Calu3 (cell line): ENCODE measurements around the gene NEB. TPM values are rescaled to one million over a fixed set of nuclear protein-coding genes. Genes with fewer than 3 reads are reported as not detected.

Experiments used
- BruUV-seq: library from RNA; stranded (reverse); fragments of 400-500 nt; replicated peaks from 2 replicates; lab custom pipeline; 2021; lab: Mats Ljungman, UMichigan
- CTCF ChIA-PET: fragments of 300-600 bp; sonication (Branson Sonifier 250); formaldehyde crosslinking; loops from one replicate; lab custom pipeline; 2022; ENCODE audit warnings: antibody characterized with exemption; lab: Charles Lee
- DNase-seq: peaks from one replicate; pipeline ENCODE4 v3.0.0; 2022
- H3K27ac Mint-ChIP-seq: one replicate; pipeline ENCODE4 v1.8.0; 2022; ENCODE audit warnings: mixed read lengths; ENCODE audit not compliant: unreplicated experiment
- H3K27me3 Mint-ChIP-seq: one replicate; pipeline ENCODE4 v1.8.0; 2022; ENCODE audit warnings: mixed read lengths; ENCODE audit not compliant: unreplicated experiment
- H3K36me3 Mint-ChIP-seq: one replicate; pipeline ENCODE4 v1.8.0; 2022; ENCODE audit warnings: mild to moderate bottlenecking, moderate library complexity, mixed read lengths; ENCODE audit not compliant: insufficient read depth, unreplicated experiment
- H3K4me1 Mint-ChIP-seq: one replicate; pipeline ENCODE4 v1.8.0; 2022; ENCODE audit warnings: mild to moderate bottlenecking, low read depth, mixed read lengths; ENCODE audit not compliant: unreplicated experiment
- H3K4me3 Mint-ChIP-seq: one replicate; pipeline ENCODE4 v1.8.0; 2022; ENCODE audit warnings: mild to moderate bottlenecking, low read depth, moderate library complexity, mixed read lengths; ENCODE audit not compliant: unreplicated experiment
- H3K9me3 Mint-ChIP-seq: one replicate; pipeline ENCODE4 v1.8.0; 2022; ENCODE audit warnings: low read depth, mixed read lengths; ENCODE audit not compliant: unreplicated experiment
- intact Hi-C: fragments of 100-400 bp; cut with micrococcal nuclease; formaldehyde crosslinking; loops from one replicate; pipeline ENCODE4 v1.10.0; 2022; ENCODE audit not compliant: unreplicated experiment
- total RNA-seq: library from RNA; stranded (reverse); gene quantifications from 2 replicates; pipeline ENCODE4 v1.2.3, GENCODE V29; 2022
- TF ChIP-seq, protein P1 (sequence below): fragments of 200-600 bp; IDR thresholded peaks from one replicate; pipeline ENCODE4 v1.8.0; 2022; ENCODE audit warnings: antibody characterized with exemption; ENCODE audit not compliant: unreplicated experiment

Gene NEB
- total RNA-seq, 1 experiment from 2014 or later = 27.5 TPM

DNA sequence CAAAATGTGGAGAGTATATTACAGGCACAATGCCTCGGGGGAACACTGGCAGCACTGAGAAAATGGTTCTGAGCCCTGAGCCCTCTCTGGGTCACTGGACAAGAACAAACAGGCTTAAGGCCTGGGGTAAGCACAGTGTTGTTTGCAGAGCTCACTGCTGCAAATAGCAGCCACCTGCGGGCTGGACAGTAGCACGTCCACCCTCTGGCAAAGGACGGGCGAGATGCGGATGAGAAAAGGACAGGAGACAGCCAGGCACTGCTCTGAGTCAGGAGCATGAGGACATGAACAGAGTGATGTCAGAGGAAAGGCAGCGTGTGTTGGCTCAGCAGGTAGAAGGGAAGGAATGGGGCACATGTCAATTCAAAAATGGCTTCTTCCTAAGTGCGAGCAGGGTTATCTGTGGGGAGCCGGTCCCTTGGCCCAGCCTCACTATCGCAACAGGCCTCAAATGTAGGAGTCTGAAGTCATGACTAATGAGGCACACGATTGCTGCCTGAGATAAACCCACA is 25.9 kb upstream of the NEB start:
- H3K27me3 Mint-ChIP-seq = no peaks in the 10 kb centered on the region
- H3K4me3 Mint-ChIP-seq = no peak overlapping the region

DNA sequence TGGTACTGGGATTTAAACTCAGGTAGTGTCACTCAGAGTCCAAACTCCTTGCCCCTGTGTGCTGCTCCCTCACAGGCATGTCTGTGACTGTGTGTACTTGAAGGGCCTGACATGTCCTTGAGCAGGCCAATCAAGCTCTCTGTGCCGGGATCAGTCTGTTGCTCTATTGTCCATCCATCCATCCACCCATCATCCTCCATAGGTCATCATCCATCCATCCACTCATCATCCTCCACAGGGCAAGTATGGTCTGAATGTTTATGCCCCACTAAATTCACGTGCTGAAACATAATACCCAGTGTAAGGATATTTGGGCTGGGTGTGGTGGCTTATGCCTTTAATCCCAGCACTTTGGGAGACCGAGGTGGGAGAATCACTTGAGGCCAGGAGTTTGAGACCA is 24.5 kb upstream of the NEB start:
- TF ChIP-seq, protein P1, sequence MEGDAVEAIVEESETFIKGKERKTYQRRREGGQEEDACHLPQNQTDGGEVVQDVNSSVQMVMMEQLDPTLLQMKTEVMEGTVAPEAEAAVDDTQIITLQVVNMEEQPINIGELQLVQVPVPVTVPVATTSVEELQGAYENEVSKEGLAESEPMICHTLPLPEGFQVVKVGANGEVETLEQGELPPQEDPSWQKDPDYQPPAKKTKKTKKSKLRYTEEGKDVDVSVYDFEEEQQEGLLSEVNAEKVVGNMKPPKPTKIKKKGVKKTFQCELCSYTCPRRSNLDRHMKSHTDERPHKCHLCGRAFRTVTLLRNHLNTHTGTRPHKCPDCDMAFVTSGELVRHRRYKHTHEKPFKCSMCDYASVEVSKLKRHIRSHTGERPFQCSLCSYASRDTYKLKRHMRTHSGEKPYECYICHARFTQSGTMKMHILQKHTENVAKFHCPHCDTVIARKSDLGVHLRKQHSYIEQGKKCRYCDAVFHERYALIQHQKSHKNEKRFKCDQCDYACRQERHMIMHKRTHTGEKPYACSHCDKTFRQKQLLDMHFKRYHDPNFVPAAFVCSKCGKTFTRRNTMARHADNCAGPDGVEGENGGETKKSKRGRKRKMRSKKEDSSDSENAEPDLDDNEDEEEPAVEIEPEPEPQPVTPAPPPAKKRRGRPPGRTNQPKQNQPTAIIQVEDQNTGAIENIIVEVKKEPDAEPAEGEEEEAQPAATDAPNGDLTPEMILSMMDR = no peak
- no peak overlapping the region for H3K27ac Mint-ChIP-seq
- DNase-seq = no peak
- no peak overlapping the region for H3K4me3 Mint-ChIP-seq
- no peaks in the 10 kb centered on the region for H3K27me3 Mint-ChIP-seq
- H3K36me3 Mint-ChIP-seq = no peaks in the 10 kb centered on the region
- intact Hi-C loops = no loop called here
- BruUV-seq = no TSS peak
- no peaks in the 10 kb centered on the region for H3K4me1 Mint-ChIP-seq
- CTCF ChIA-PET = interaction anchor here (0.8 kb wide), 1 partner anchor 118 kb away, joined by 3 read pairs; no protein-coding TSS in a partner anchor
- no peaks in the 10 kb centered on the region for H3K9me3 Mint-ChIP-seq

More for the DNA sequence above, 25.9 kb upstream of the NEB start:
- TF ChIP-seq, protein P1 = no peak
- Mint-ChIP-seq H3K9me3 (no peaks in the 10 kb centered on the region), H3K4me1 (no peaks in the 10 kb centered on the region), H3K27ac (no peak overlapping the region), H3K36me3 (no peaks in the 10 kb centered on the region)
- no peak for DNase-seq
- BruUV-seq = no TSS peak
- intact Hi-C loops = no loop called here
- CTCF ChIA-PET = no interaction called here

DNA sequence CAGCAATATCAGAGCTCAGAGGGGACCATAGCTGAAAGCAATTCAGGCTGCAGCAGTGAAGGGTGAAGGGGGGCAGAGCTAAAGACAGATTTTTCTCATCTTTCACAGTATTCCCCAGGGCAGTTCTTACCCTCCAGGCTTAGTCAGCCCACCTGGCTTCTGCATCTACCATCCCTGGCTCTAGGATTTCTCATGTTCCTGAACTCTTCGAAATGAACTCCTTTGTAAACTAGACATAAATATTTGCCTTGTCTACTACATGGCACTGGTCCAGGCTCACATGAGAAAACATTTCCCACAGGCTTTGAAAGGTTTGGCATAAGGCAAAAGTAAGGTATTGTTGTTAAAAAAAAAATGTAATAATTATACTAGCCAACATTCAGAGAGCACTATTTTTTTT is 23.6 kb upstream of the NEB start:
- BruUV-seq = no TSS peak
- no peaks in the 10 kb centered on the region for H3K36me3 Mint-ChIP-seq
- no peak for DNase-seq
- no peaks in the 10 kb centered on the region for H3K9me3 Mint-ChIP-seq
- no peaks in the 10 kb centered on the region for H3K27me3 Mint-ChIP-seq
- TF ChIP-seq, protein P1 = no peak
- intact Hi-C loops = no loop called here
- CTCF ChIA-PET = interaction anchor here (0.8 kb wide), 1 partner anchor 118 kb away, joined by 3 read pairs; no protein-coding TSS in a partner anchor
- no peaks in the 10 kb centered on the region for H3K4me1 Mint-ChIP-seq
- no peak overlapping the region for H3K27ac Mint-ChIP-seq
- H3K4me3 Mint-ChIP-seq = no peak overlapping the region

DNA sequence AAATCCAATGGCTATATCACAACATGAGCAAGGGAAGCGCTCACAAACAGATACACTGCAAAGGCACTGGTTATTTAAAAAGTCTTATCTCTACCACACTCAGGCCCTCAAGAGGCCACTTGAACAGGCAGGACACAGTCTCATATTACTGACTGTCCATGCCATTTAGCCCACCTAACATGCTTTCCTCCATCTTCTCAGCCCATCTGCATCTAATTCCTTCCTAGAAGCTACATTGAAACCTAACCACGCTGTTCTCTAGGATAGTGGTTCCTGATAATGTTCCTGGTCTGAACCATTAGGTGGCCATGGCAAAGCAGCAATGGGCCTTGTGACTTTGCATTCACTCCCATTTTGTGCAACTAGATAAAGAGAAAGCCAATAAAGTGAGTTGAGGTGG is 22.5 kb upstream of the NEB start:
- CTCF ChIA-PET = no interaction called here
- H3K4me1 Mint-ChIP-seq = no peaks in the 10 kb centered on the region
- DNase-seq = no peak
- no TSS peak for BruUV-seq
- no peaks in the 10 kb centered on the region for H3K27me3 Mint-ChIP-seq
- no peak overlapping the region for H3K4me3 Mint-ChIP-seq
- H3K27ac Mint-ChIP-seq = no peak overlapping the region
- intact Hi-C loops = no loop called here
- no peaks in the 10 kb centered on the region for H3K36me3 Mint-ChIP-seq
- TF ChIP-seq, protein P1 = no peak
- H3K9me3 Mint-ChIP-seq = no peaks in the 10 kb centered on the region
